DOHH2 (cell line): ENCODE data around the gene NTRK1.

Experiments
- H3F3A ChIP-seq: fragments of 200-600 bp; sonication (generic), shearing (Covaris generic); 2 replicates; pipeline ENCODE4 v1.6.0; 2016; ENCODE audit warnings: antibody characterized with exemption, mild to moderate bottlenecking; ENCODE audit not compliant: control insufficient read depth, insufficient read depth
- H3K27ac ChIP-seq: fragments of 200-600 bp; sonication (generic); 2 replicates; pipeline ENCODE4 v1.5.1; 2014; ENCODE audit warnings: low read depth, mild to moderate bottlenecking, low read length, moderate library complexity
- H3K27me3 ChIP-seq: fragments of 200-600 bp; sonication (generic); 2 replicates; pipeline ENCODE4 v1.6.1; 2014; ENCODE audit warnings: mild to moderate bottlenecking, low read length, mixed read lengths; ENCODE audit not compliant: control insufficient read depth
- H3K36me3 ChIP-seq: fragments of 200-600 bp; sonication (generic); 2 replicates; pipeline ENCODE4 v1.6.1; 2014; ENCODE audit warnings: mild to moderate bottlenecking, low read length, moderate library complexity, mixed read lengths; ENCODE audit not compliant: control insufficient read depth
- H3K4me1 ChIP-seq: fragments of 200-600 bp; sonication (generic); 2 replicates; pipeline ENCODE4 v1.6.1; 2014; ENCODE audit warnings: mild to moderate bottlenecking, low read length, mixed read lengths; ENCODE audit not compliant: control insufficient read depth
- H3K4me2 ChIP-seq: fragments of 200-600 bp; sonication (generic); 2 replicates; pipeline ENCODE4 v1.6.0; 2014; ENCODE audit warnings: mild to moderate bottlenecking, low read length, moderate library complexity
- H3K4me3 ChIP-seq: fragments of 200-600 bp; sonication (generic); 2 replicates; pipeline ENCODE4 v1.5.1; 2014; ENCODE audit warnings: mild to moderate bottlenecking, low read length, mixed read lengths
- H3K79me2 ChIP-seq: fragments of 200-600 bp; sonication (generic); 2 replicates; pipeline ENCODE4 v1.6.1; 2014; ENCODE audit warnings: mild to moderate bottlenecking, low read length, mixed read lengths; ENCODE audit not compliant: control insufficient read depth
- H3K9me2 ChIP-seq: fragments of 200-600 bp; sonication (generic); replicated peaks from 2 replicates; pipeline ENCODE4 v1.6.1; 2014; ENCODE audit warnings: mild to moderate bottlenecking, low read length, mixed read lengths; ENCODE audit not compliant: control insufficient read depth
- H3K9me3 ChIP-seq: fragments of 200-600 bp; sonication (generic); 2 replicates; pipeline ENCODE4 v1.6.1; 2014; ENCODE audit warnings: antibody characterized with exemption, low read length, mixed read lengths; ENCODE audit not compliant: control insufficient read depth, insufficient read depth
- H4K20me1 ChIP-seq: fragments of 200-600 bp; sonication (generic); 2 replicates; pipeline ENCODE4 v1.6.0; 2014; ENCODE audit warnings: low read depth, mild to moderate bottlenecking, antibody characterized with exemption, low read length, moderate library complexity; ENCODE audit not compliant: control insufficient read depth, insufficient read depth
- CTCF ChIP-seq: fragments of 200-600 bp; sonication (generic); IDR thresholded peaks from one replicate; pipeline ENCODE4 v1.5.1; 2014; ENCODE audit warnings: antibody characterized with exemption, mild to moderate bottlenecking, low read depth, low read length; ENCODE audit not compliant: poor library complexity, severe bottlenecking
- EZH2phosphoT487 ChIP-seq: fragments of 200-600 bp; sonication (generic); IDR thresholded peaks from 2 replicates; pipeline ENCODE4 v1.6.1; 2017; ENCODE audit warnings: borderline replicate concordance, mild to moderate bottlenecking, antibody characterized with exemption, low read length, moderate library complexity, mixed read lengths

NTRK1 gene

GRCh38 chr1:156912310-156912709, 51.6 kb downstream of the NTRK1 start:
- H3K27ac ChIP-seq, result no peak overlapping the region
- TF ChIP-seq EZH2phosphoT487 (no peak), CTCF (no peak)

GRCh38 chr1:156912861-156913808, 52.5 kb downstream of the NTRK1 start:
- no peak overlapping the region for H3K4me2 ChIP-seq
- no peaks in the 10 kb centered on the region for H3F3A ChIP-seq
- H3K27ac ChIP-seq, result no peak overlapping the region
- H3K27me3 ChIP-seq, result peaks cover 7% of the 10 kb centered on the region; the same call in 1 of the 2 replicates
- H3K4me1 ChIP-seq, result no peaks in the 10 kb centered on the region
- TF ChIP-seq EZH2phosphoT487 (no peak), CTCF (no peak)
- no peaks in the 10 kb centered on the region for H3K79me2 ChIP-seq
- H3K9me3 ChIP-seq, result no peaks in the 10 kb centered on the region
- H4K20me1 ChIP-seq, result no peaks in the 10 kb centered on the region
- H3K4me3 ChIP-seq, result no peak overlapping the region
- no peaks in the 10 kb centered on the region for H3K36me3 ChIP-seq
- no peaks in the 10 kb centered on the region for H3K9me2 ChIP-seq

More at GRCh38 chr1:156912310-156912709, 51.6 kb downstream of the NTRK1 start:
- no peak overlapping the region for H3K4me3 ChIP-seq
- H3K9me2 ChIP-seq, result no peaks in the 10 kb centered on the region
- no peaks in the 10 kb centered on the region for H3K9me3 ChIP-seq
- no peaks in the 10 kb centered on the region for H3K36me3 ChIP-seq
- no peak overlapping the region for H3K4me2 ChIP-seq
- no peaks in the 10 kb centered on the region for H3K79me2 ChIP-seq
- H3F3A ChIP-seq, result no peaks in the 10 kb centered on the region
- H4K20me1 ChIP-seq, result no peaks in the 10 kb centered on the region
- H3K27me3 ChIP-seq, result peaks cover 7% of the 10 kb centered on the region; the same call in 1 of the 2 replicates
- no peaks in the 10 kb centered on the region for H3K4me1 ChIP-seq

- H3K4me1 ChIP-seq, result no peaks in the 10 kb centered on the region
- H4K20me1 ChIP-seq, result no peaks in the 10 kb centered on the region
- no peaks in the 10 kb centered on the region for H3F3A ChIP-seq
- H3K36me3 ChIP-seq, result no peaks in the 10 kb centered on the region
- no peaks in the 10 kb centered on the region for H3K79me2 ChIP-seq
- H3K4me2 ChIP-seq, result no peak overlapping the region
- H3K4me3 ChIP-seq, result no peak overlapping the region
- no peak overlapping the region for H3K27ac ChIP-seq
- TF ChIP-seq CTCF, result no peak
- TF ChIP-seq EZH2phosphoT487, result no peak
- peaks cover 8% of the 10 kb centered on the region; the same call in 1 of the 2 replicates for H3K27me3 ChIP-seq
- no peaks in the 10 kb centered on the region for H3K9me2 ChIP-seq
- H3K9me3 ChIP-seq, result no peaks in the 10 kb centered on the region
Measured at GRCh38 chr1:156913809-156914387, 53.2 kb downstream of the NTRK1 start.
